ENCODE measurements around the gene CDR2.

GRCh38 chr16:22407486-22407885, 33.1 kb upstream of the CDR2 start:
- TF ChIP-seq POLR2A (IDR thresholded peaks at IDR 0.05) = no peak
- no peak for TF ChIP-seq CTCF (IDR thresholded peaks at IDR 0.05)
